GM19099 (cell line): ENCODE results near the gene HDGFL2.

Experiments
- POLR2A ChIP-seq: IDR thresholded peaks from 3 replicates; pipeline ENCODE4 v1.6.1; 2011; ENCODE audit warnings: low read depth; ENCODE audit not compliant: insufficient read length; ENCODE audit errors: extremely low read depth

The HDGFL2 gene

DNA sequence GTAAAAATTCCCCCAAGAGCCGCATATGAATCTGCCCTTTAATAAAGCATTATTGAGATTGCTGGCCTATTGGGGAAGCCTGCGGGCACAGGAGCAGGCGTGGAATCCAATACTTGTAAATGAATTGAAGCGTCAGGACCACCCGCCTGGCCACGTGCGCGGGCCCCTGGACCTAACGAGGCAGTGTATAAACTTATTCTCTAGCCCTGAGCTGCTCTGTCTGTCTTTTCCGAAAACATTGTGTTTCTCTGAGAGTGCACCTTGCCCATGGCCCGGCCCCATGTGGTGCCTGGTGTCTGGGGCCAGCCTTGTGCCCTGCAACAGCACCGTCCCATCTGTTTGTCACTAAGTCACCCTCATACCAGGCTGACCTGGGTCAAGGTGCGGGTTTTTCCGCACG, 28.9 kb upstream of the HDGFL2 start:
- TF ChIP-seq POLR2A, result no peak

DNA sequence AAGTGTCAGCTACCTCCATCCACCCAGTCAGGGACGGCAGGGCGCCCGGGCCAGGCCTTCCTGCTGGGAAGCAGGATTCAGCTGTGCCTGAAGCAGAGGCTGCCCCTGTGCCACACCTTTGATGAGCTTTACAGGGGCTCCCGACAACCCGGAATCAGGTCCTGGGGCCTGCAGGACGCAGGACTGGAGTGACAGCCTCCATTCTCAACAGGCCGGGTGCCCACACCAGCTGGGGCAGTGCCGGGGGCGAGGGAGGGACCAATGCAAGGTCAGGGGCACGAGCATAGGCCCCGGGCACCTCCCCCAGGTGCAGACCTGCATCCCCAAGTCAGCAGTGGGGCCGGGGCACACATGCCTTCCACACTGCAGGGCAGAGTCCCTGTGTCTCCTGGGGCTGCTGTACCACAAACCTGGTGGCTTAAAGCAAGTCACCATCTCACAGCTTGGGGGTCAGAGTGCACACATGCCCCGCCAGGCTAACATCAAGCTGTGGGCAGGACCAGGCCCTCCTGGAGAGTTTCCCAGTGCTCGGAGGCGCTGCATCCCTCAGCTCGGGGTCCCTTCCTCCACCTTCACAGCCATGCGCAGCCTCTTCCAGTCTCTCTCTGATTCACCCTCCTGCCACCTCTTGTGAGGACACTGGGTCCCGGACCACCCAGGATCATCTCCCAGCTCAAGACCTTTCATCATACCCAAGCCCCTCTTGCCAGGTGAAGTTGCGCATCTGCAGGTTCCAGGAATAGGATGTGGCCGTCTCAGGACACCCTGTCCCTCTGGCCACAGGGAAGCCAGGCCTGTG, 27.9 kb upstream of the HDGFL2 start:
- TF ChIP-seq POLR2A, result no peak

DNA sequence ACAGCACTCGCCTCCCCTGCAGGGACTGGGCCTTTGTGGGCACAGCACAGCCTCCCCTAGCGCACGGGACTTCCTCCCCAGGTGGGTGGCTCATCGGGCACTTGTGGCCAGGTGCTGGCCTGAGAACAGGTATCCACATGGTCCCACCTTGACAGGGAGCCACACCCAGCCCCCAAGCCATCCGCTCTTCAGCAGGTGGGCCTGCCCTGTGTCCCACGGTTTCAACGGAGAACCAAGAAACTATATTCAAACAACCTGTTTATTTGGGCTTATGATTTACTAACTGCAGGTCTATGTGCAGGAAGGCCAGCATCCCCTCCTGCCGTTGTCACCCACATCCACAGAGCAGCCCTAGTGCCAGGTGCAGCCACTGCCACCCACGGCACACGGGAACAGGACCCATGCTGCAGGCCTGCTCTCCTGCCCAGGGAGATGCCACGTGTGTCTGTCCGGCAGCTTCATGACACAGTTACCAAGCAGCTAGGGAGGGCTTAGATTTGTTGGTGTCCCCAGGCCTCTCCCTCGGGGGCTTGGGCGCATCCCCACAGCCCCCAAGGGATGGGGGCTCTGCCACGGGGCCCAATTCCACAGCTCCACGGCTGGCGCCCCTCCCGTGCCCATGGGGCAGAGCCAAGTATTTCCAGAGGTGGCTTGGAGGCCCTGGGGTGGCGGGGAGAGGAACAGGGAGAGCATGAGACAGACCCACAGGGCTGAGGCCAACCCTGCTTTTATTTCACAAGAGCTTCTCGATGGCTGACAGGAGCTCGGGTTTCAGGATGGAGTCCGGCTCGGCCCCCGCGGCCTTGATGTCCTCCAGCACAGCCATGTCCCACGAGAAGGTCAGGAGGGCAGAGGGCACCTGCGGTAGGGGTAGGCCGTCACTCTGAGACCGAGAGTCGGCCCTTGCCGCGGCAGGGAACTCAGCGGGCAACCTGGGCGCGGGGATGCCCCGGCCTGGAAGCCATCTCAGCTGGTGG, 27.0 kb upstream of the HDGFL2 start:
- TF ChIP-seq POLR2A, result no peak

GRCh38 chr19:4445963-4446703, 26.0 kb upstream of the HDGFL2 start:
- TF ChIP-seq POLR2A, result no peak

- no peak for TF ChIP-seq POLR2A
Observed at GRCh38 chr19:4446704-4447200, 25.3 kb upstream of the HDGFL2 start.

DNA sequence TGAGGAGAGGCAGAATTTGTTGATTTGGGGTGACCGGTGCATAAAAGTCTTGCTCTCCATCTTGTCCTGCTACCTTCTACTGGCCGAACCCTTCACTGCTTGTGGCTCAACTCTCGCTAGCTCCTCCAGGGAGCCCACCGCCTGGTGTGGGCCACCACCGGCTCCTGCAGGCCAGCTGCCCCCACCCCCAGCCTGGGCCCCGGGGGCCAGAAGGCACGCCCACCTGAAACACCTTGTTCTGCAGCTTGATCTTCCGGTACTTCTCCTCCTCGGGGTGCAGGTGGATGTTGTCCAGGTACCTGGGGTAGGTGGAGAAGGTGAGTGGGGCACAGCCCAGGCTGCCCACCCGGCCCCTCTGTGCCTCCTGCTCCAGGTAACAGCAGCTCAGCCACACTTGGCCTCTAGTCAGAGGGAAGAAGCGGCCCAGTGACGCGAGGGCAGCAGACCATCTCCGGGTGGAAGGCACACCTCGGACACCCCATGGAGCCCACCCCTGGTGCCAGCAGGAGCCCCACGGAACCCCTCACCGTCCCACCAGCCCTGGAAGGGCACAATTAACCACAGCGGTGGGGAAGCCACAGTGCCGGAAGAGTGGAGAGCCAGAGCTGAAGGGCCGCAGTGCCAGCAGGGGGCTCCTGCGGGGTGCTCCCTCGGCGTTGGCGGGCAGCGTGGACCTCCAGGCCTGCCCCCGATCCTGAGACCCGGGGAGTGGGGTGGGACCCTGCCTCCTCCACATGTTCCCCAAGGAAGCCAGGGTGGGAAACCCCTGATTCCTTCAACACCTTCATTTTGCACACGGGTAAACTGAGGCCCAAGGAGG, 24.6 kb upstream of the HDGFL2 start:
- no peak for TF ChIP-seq POLR2A

GRCh38 chr19:4448147-4448985, 23.7 kb upstream of the HDGFL2 start:
- no peak for TF ChIP-seq POLR2A

GRCh38 chr19:4449022-4449638, 23.0 kb upstream of the HDGFL2 start:
- TF ChIP-seq POLR2A, result no peak

DNA sequence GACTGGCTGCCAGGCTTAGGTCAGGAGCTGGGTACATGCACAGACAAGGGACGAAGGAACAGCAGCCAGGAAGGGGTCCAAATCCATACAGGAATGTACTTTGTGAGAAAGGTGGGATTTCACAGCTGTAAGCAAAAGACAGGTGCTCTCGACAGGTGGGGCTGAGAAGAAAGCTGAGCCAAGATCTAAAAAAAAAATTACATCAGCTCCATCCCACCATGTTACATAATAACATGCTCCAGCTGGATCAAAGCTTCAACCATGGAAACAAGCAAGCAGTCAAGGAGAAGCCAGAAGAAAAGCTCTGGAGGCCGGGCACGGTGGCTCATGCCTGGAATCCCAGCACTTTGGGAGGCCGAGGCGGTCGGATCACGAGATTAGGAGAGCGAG, 22.5 kb upstream of the HDGFL2 start:
- TF ChIP-seq POLR2A, result no peak

GRCh38 chr19:4452230-4452990, 19.7 kb upstream of the HDGFL2 start:
- no peak for TF ChIP-seq POLR2A

- no peak for TF ChIP-seq POLR2A
Observed at GRCh38 chr19:4453232-4454179, 18.6 kb upstream of the HDGFL2 start.
